ENCODE measurements around the gene AKTIP.
"Not testable (repeated sequence)": the region's sequence is repeated elsewhere in the genome, so short reads cannot be mapped to it uniquely, and the experiment has no call there.

Gene AKTIP

GRCh38 chr16:53502331-53503269, at the start of gene AKTIP:
AKTIP (minus strand) TSS chr16:53503209; CDS start chr16:53500259, 2,950 bp downstream.
- peak; percentile 29 for DNase-seq (ENCODE audit: low spot score)

- peak; percentile 85 for DNase-seq (ENCODE audit: low spot score)
Observed at GRCh38 chr16:53549970-53550690, 47.1 kb upstream of the AKTIP start.

DNA sequence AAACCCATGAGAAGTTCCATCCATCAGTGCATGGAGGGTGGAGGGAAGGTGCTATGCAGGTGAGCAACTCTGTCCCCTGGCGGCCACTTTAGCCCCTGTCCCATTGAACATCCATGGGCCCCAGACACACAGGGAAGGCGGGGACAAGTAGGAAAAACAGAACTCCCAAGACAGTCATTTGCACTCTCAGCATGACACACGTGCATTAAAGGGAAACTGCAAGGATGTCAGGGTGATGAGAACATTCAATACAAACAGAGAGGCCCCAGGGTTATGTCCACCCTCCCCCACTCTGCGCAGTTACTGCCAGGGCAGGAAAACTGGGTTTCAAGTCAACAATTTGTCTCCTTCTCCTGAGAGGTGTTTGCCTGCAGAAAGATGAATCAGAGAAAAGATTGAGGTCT, 44.0 kb upstream of the AKTIP start:
- no peak for DNase-seq (ENCODE audit: low spot score)

GRCh38 chr16:53545433-53545832, 42.4 kb upstream of the AKTIP start:
- DNase-seq (ENCODE audit: low spot score) = no peak

DNA sequence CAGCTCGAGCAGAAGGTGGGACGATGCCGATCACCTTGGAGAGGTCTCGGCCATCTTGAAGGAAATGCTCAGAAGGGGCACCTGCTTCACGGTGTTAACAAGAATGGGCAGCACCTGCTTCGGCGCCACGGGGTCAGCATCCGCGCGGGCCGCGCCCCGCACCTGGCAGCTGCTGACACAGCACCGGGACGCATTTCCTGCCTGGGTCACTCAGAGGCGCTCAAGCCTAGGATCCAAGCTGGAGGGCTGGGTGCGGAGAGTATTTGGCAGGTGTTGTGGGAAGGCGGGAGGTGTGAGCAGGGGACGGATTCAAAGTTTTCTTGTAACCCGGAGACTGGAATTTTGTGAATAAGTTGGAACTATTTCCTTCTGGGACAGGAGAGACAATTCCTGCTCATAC, 39.3 kb upstream of the AKTIP start:
- DNase-seq (ENCODE audit: low spot score) = no peak

GRCh38 chr16:53541326-53541725, 38.3 kb upstream of the AKTIP start:
- DNase-seq (ENCODE audit: low spot score) = peak; percentile 27

GRCh38 chr16:53539759-53540718, 37.0 kb upstream of the AKTIP start:
- not testable (repeated sequence) for DNase-seq (ENCODE audit: low spot score)

- not testable (repeated sequence) for DNase-seq (ENCODE audit: low spot score)
Observed at GRCh38 chr16:53539346-53539745, 36.3 kb upstream of the AKTIP start.

- DNase-seq (ENCODE audit: low spot score) = no peak
Observed at GRCh38 chr16:53537626-53538025, 34.6 kb upstream of the AKTIP start.

- no peak for DNase-seq (ENCODE audit: low spot score)
Observed at GRCh38 chr16:53534206-53534605, 31.2 kb upstream of the AKTIP start.

- DNase-seq (ENCODE audit: low spot score) = no peak
Observed at GRCh38 chr16:53530741-53531140, 27.7 kb upstream of the AKTIP start.

- DNase-seq (ENCODE audit: low spot score) = no peak
Observed at GRCh38 chr16:53530046-53530445, 27.0 kb upstream of the AKTIP start.

DNA sequence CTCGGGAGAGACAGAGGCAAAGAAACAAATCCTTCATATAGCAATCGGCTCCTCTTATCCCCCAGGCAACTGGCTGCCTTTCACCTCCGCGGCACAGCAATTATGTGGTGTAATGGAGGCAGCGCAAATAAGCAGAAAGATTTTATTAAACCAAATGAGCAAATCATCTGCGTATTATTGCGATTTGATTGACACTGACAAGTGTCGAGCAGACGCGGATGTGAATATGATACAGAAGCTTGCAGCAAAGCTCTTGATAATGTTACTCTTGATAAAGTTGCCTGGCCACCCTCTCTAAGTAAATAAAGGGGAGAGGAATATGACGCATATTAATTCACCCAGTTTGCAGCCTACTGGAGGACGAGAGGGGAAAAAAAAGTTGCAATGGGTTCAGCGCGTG, 26.5 kb upstream of the AKTIP start:
- DNase-seq (ENCODE audit: low spot score) = no peak

DNA sequence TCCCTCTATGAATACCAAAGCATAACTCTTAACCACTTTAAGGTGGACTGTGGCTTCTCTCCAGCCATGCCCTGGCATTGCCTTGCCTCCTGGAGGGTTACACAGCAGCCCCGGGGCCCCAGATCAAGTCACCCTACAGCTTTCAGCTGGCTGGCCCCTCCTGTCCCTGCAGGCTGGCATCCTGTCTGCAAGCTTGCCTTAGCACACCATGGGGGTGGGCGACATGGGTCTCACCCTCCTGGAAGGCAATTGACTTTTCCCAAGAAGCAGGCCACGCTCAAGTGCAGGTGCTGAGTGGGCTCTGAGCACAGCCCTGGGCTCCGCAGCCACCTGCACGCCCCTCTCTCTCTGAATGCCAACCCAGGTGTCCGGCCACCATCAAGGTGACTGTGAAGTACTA, 25.8 kb upstream of the AKTIP start:
- DNase-seq (ENCODE audit: low spot score) = no peak

- DNase-seq (ENCODE audit: low spot score) = no peak
Observed at GRCh38 chr16:53523971-53524548, 21.1 kb upstream of the AKTIP start.

GRCh38 chr16:53523126-53523804, 20.3 kb upstream of the AKTIP start:
- no peak for DNase-seq (ENCODE audit: low spot score)

GRCh38 chr16:53519417-53520091, 16.5 kb upstream of the AKTIP start:
- no peak for DNase-seq (ENCODE audit: low spot score)

- DNase-seq (ENCODE audit: low spot score) = no peak
Observed at GRCh38 chr16:53518550-53519416, 15.8 kb upstream of the AKTIP start.

- DNase-seq (ENCODE audit: low spot score) = no peak
Observed at GRCh38 chr16:53517851-53518250, 14.8 kb upstream of the AKTIP start.
